GM12878 (cell line): ENCODE measurements around the gene THTPA. TPM values are rescaled to one million over a fixed set of nuclear protein-coding genes. Genes with fewer than 3 reads are reported as not detected.

ENCODE experiments used
- ATAC-seq: fragments of 200-7000 bp; cut with Tn5 transposase; 3 replicates; pipeline ENCODE4 v1.9.1; 2020; ENCODE audit warnings: mild to moderate bottlenecking, moderate library complexity
- BruUV-seq: library from RNA; stranded (reverse); fragments of 400-500 nt; replicated peaks from 2 replicates; lab custom pipeline; 2021; lab: Mats Ljungman, UMichigan
- CTCF ChIA-PET: fragments of 300-600 bp; sonication (Branson Sonifier 250); formaldehyde crosslinking; extraction: SDS; loops from one replicate; lab custom pipeline; 2021; ENCODE audit warnings: inconsistent platforms; lab: Yijun Ruan, JAX
- POLR2A ChIA-PET: fragments of 350-600 bp; formaldehyde crosslinking; extraction: SDS; loops from one replicate; lab custom pipeline; 2021; ENCODE audit warnings: inconsistent platforms; lab: Charles Lee
- RAD21 ChIA-PET: fragments of 300-600 bp; sonication (Branson Sonifier 250); formaldehyde crosslinking; loops from one replicate; lab custom pipeline; 2023; ENCODE audit warnings: antibody characterized with exemption; ENCODE audit not compliant: unreplicated experiment; lab: Charles Lee
- SMC1A ChIA-PET: fragments of 300-600 bp; sonication (Branson Sonifier 250); formaldehyde crosslinking; loops from one replicate; lab custom pipeline; 2023; ENCODE audit not compliant: unreplicated experiment, uncharacterized antibody; lab: Charles Lee
- DNase-seq: peaks from one replicate; pipeline ENCODE4 v3.0.0-alpha.2; 2011; ENCODE audit warnings: low read depth, low spot score
- FAIRE-seq: peaks from 3 replicates; lab custom pipeline; 2011; peaks lifted over from hg19 to GRCh38; lab: Jason Lieb, UNC
- H2AFZ ChIP-seq: 2 replicates; pipeline ENCODE4 v1.6.0; 2011; ENCODE audit warnings: low read depth, low read length, control low read depth; ENCODE audit not compliant: control insufficient read depth
- H3K27ac ChIP-seq: 2 replicates; pipeline ENCODE4 v1.5.1; 2011; ENCODE audit warnings: control low read depth; ENCODE audit not compliant: control insufficient read depth, insufficient read depth
- H3K27me3 ChIP-seq, 2 experiments: replicated peaks in 1 of 2; 2 replicates each; pipeline versions ENCODE4 v1.6.0 to v1.6.1; 2011; ENCODE audit warnings: low read length in 1 of 2; ENCODE audit not compliant: control insufficient read depth in 2 of 2, insufficient read depth in 2 of 2
- H3K36me3 ChIP-seq, 2 experiments: 2 replicates each; pipeline ENCODE4 v1.5.1; 2011; ENCODE audit warnings: low read length in 1 of 2; ENCODE audit not compliant: control insufficient read depth in 2 of 2, insufficient read depth in 2 of 2
- H3K4me1 ChIP-seq: 2 replicates; pipeline ENCODE4 v1.6.1; 2011; ENCODE audit warnings: mild to moderate bottlenecking, low read length, moderate library complexity, mixed read lengths; ENCODE audit not compliant: control insufficient read depth, insufficient read depth
- H3K4me2 ChIP-seq: 2 replicates; pipeline ENCODE4 v1.6.0; 2011; ENCODE audit warnings: control low read depth; ENCODE audit not compliant: control insufficient read depth, insufficient read depth
- H3K4me3 ChIP-seq: fragments of 200-600 bp; sonication (generic); 2 replicates; pipeline ENCODE4 v1.5.1; 2016
- H3K79me2 ChIP-seq: 2 replicates; pipeline ENCODE4 v1.6.0; 2011; ENCODE audit warnings: low read length; ENCODE audit not compliant: control insufficient read depth, insufficient read depth
- H3K9ac ChIP-seq: 2 replicates; pipeline ENCODE4 v1.8.0; 2011; ENCODE audit warnings: low read length, control low read depth, mixed read lengths; ENCODE audit not compliant: control insufficient read depth, insufficient read depth
- H3K9me3 ChIP-seq: replicated peaks from 3 replicates; pipeline ENCODE4 v1.5.1; 2011; ENCODE audit warnings: mild to moderate bottlenecking, low read length; ENCODE audit not compliant: control insufficient read depth, insufficient read depth
- H4K20me1 ChIP-seq: 2 replicates; pipeline ENCODE4 v1.6.0; 2011; ENCODE audit not compliant: control insufficient read depth, insufficient read depth
- BMI1 ChIP-seq: fragments of 450-650 bp; IDR thresholded peaks from 2 replicates; pipeline ENCODE4 v1.6.1; 2016; ENCODE audit warnings: mild to moderate bottlenecking, moderate library complexity, borderline replicate concordance
- CEBPB ChIP-seq, 2 experiments: fragments of 150-350 bp in 1 of 2; IDR thresholded peaks; 2 replicates each; pipeline ENCODE4 v1.6.1; 2012 to 2014; ENCODE audit warnings: low read depth in 2 of 2, low read length in 2 of 2, borderline replicate concordance in 1 of 2, inconsistent platforms in 1 of 2
- CREM ChIP-seq: IDR thresholded peaks from 2 replicates; pipeline ENCODE4 v1.6.1; 2014; ENCODE audit warnings: antibody characterized with exemption, low read depth
- HDAC2 ChIP-seq: fragments of 200-600 bp; sonication (generic); IDR thresholded peaks from 2 replicates; pipeline ENCODE4 v1.6.1; 2017
- NR2C1 ChIP-seq: fragments of 450-650 bp; IDR thresholded peaks from 2 replicates; pipeline ENCODE4 v1.6.1; 2017; ENCODE audit warnings: antibody characterized with exemption, mild to moderate bottlenecking, moderate library complexity
- POLR2AphosphoS2 ChIP-seq: IDR thresholded peaks from 2 replicates; pipeline ENCODE4 v1.6.1; 2011; ENCODE audit warnings: low read depth, mild to moderate bottlenecking, low read length, improper control_type of control experiment, moderate library complexity
- RUNX3 ChIP-seq: IDR thresholded peaks from 2 replicates; pipeline ENCODE4 v1.6.1; 2012; ENCODE audit warnings: low read length, inconsistent platforms
- SIX5 ChIP-seq: IDR thresholded peaks from 2 replicates; pipeline ENCODE4 v1.6.1; 2011; ENCODE audit warnings: mild to moderate bottlenecking, low read depth, low read length, moderate library complexity; ENCODE audit not compliant: severe bottlenecking
- SMAD5 ChIP-seq: IDR thresholded peaks from 2 replicates; pipeline ENCODE4 v1.6.1; 2016; ENCODE audit warnings: antibody characterized with exemption, low read depth
- ZBED1 ChIP-seq: IDR thresholded peaks from 2 replicates; pipeline ENCODE4 v1.6.1; 2016; ENCODE audit warnings: borderline replicate concordance
- WGBS: methylation state at CpG from one replicate; pipeline ENCODE4 v1.1.6; 2016; ENCODE audit warnings: low lambda C conversion rate; ENCODE audit not compliant: insufficient replicate concordance, insufficient coverage; ENCODE audit errors: missing lambda C conversion rate; 5-methylcytosine and 5-hydroxymethylcytosine counted together
- in situ Hi-C: fragments of 300-500 bp; cut with MboI; formaldehyde crosslinking; loops from 9 replicates; pipeline ENCODE4 v1.14.3; 2018; ENCODE audit warnings: mixed read lengths
- intact Hi-C: fragments of 100-400 bp; cut with micrococcal nuclease; formaldehyde crosslinking; loops from one replicate; pipeline ENCODE4 v1.14.2; 2022; ENCODE audit not compliant: unreplicated experiment
- polyA plus RNA-seq, 11 experiments: library from polyadenylated mRNA; depleted of rRNA in 4 of 11; unstranded in 6 of 11; stranded (reverse) in 5 of 11; fragments of >200 nt; fragmentation: Nextera tagmentation in 4 of 11; fragmentation: Illumina TruSeq in 1 of 11; extraction: Ambion mirVana in 4 of 11; extraction: Trizol in 1 of 11; gene quantifications; 1 replicate in 1 of 11; 2 replicates in 10 of 11; pipeline versions ENCODE4 v1.2.1 to v1.2.3, GENCODE V29; 2011 to 2016; ENCODE audit warnings: inconsistent platforms in 2 of 11, missing spikeins in 2 of 11, low read depth in 1 of 11
- total RNA-seq, 4 experiments: library from RNA; depleted of rRNA in 3 of 4; stranded (reverse); fragments of >200 nt in 3 of 4; fragmentation: Illumina TruSeq in 1 of 4; extraction: Trizol in 1 of 4; gene quantifications; 2 replicates each; pipeline versions ENCODE4 v1.2.1 to v1.2.3, GENCODE V29; 2013 to 2021
- TF ChIP-seq, protein P1 (sequence below): IDR thresholded peaks from 2 replicates; pipeline ENCODE4 v1.6.1; 2012; ENCODE audit warnings: low read length, inconsistent platforms
- TF ChIP-seq, protein P2 (sequence below): fragments of 450-650 bp; formaldehyde crosslinking; IDR thresholded peaks from 2 replicates; pipeline ENCODE4 v1.4.0; 2022; ENCODE audit warnings: mild to moderate bottlenecking, moderate library complexity
- TF ChIP-seq, protein P3 (sequence below): IDR thresholded peaks from 2 replicates; pipeline ENCODE4 v1.6.1; 2011; ENCODE audit warnings: low read depth, low read length, improper control_type of control experiment, borderline replicate concordance
- TF ChIP-seq, protein P4 (sequence below): fragments of 150-350 bp; IDR thresholded peaks from 2 replicates; pipeline ENCODE4 v1.6.1; 2014; ENCODE audit warnings: mild to moderate bottlenecking, low read depth, low read length

Gene THTPA
- total and polyA plus RNA-seq, 10 of the 15 experiments (the other 5 are each of a cell fraction or from before 2014, with no cell fraction given): 3.1 to 24.9 (median 12.8) TPM

DNA sequence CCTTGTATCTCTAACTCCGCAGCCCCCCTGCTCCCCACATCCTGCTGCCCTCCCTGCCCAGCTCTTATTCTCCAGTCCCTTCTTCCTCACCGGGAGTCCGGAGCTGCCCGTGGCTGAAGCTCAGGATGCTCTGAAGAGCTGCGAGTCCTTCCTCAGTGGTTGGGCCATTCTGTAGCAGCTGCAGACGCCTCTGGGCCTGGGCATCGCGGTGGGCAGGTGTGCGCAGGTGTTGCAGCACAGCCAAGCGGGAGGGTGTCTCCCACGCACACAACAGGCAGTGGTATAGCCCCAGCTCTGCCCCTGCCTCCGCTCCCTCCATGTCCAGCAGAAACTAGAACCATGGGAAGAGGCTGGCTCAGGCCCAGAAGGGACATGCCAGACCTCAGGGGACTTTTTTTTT, 24.7 kb upstream of the THTPA start:
- no peaks in the 10 kb centered on the region for H3K4me1 ChIP-seq
- ChIA-PET SMC1A (no interaction called here), POLR2A (interaction anchor here (0.7 kb wide), 1 partner anchor 1455 kb away, joined by 3 read pairs; no protein-coding TSS in a partner anchor), CTCF (interaction anchor here (1.6 to 1.7 kb wide), 2 partner anchors 9 to 28 kb away, joined by 6 to 11 read pairs; no protein-coding TSS in a partner anchor), RAD21 (no interaction called here)
- ATAC-seq (no peak), FAIRE-seq (no peak), DNase-seq (no peak)
- no peaks in the 10 kb centered on the region for H3K27me3 ChIP-seq
- 84% methylated on average over 12 of the region's 12 CpGs for WGBS
- in situ Hi-C loops (no loop called here), intact Hi-C loops (no loop called here)
- H3K9me3 ChIP-seq: no peaks in the 10 kb centered on the region
- no peak overlapping the region for H3K4me3 ChIP-seq
- no peaks in the 10 kb centered on the region for H4K20me1 ChIP-seq
- no TSS peak for BruUV-seq
- no peak overlapping the region for H3K9ac ChIP-seq
- no peaks in the 10 kb centered on the region for H3K79me2 ChIP-seq
- no peak overlapping the region for H2AFZ ChIP-seq
- no peak for TF ChIP-seq CEBPB (IDR thresholded peaks at IDR 0.05; ENCODE audit: borderline replicate concordance in 1 of 2, low read depth in 2 of 2, low read length in 2 of 2)
- no peak for TF ChIP-seq BMI1
- TF ChIP-seq SIX5: no peak
- TF ChIP-seq, protein P1, sequence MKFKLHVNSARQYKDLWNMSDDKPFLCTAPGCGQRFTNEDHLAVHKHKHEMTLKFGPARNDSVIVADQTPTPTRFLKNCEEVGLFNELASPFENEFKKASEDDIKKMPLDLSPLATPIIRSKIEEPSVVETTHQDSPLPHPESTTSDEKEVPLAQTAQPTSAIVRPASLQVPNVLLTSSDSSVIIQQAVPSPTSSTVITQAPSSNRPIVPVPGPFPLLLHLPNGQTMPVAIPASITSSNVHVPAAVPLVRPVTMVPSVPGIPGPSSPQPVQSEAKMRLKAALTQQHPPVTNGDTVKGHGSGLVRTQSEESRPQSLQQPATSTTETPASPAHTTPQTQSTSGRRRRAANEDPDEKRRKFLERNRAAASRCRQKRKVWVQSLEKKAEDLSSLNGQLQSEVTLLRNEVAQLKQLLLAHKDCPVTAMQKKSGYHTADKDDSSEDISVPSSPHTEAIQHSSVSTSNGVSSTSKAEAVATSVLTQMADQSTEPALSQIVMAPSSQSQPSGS: no peak
- no peak for TF ChIP-seq HDAC2
- no peak for TF ChIP-seq CREM
- TF ChIP-seq NR2C1: no peak
- TF ChIP-seq, protein P2, sequence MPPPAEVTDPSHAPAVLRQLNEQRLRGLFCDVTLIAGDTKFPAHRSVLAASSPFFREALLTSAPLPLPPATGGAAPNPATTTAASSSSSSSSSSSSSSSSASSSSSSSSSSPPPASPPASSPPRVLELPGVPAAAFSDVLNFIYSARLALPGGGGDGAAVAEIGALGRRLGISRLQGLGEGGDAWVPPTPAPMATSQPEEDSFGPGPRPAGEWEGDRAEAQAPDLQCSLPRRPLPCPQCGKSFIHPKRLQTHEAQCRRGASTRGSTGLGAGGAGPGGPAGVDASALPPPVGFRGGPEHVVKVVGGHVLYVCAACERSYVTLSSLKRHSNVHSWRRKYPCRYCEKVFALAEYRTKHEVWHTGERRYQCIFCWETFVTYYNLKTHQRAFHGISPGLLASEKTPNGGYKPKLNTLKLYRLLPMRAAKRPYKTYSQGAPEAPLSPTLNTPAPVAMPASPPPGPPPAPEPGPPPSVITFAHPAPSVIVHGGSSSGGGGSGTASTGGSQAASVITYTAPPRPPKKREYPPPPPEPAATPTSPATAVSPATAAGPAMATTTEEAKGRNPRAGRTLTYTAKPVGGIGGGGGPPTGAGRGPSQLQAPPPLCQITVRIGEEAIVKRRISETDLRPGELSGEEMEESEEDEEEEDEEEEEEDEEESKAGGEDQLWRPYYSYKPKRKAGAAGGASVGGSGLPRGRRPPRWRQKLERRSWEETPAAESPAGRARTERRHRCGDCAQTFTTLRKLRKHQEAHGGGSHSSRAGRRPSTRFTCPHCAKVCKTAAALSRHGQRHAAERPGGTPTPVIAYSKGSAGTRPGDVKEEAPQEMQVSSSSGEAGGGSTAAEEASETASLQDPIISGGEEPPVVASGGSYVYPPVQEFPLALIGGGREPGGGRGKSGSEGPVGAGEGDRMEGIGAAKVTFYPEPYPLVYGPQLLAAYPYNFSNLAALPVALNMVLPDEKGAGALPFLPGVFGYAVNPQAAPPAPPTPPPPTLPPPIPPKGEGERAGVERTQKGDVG (CRISPR knock-in tag): no peak
- TF ChIP-seq, protein P3, sequence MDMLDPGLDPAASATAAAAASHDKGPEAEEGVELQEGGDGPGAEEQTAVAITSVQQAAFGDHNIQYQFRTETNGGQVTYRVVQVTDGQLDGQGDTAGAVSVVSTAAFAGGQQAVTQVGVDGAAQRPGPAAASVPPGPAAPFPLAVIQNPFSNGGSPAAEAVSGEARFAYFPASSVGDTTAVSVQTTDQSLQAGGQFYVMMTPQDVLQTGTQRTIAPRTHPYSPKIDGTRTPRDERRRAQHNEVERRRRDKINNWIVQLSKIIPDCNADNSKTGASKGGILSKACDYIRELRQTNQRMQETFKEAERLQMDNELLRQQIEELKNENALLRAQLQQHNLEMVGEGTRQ: no peak
- TF ChIP-seq, protein P4, sequence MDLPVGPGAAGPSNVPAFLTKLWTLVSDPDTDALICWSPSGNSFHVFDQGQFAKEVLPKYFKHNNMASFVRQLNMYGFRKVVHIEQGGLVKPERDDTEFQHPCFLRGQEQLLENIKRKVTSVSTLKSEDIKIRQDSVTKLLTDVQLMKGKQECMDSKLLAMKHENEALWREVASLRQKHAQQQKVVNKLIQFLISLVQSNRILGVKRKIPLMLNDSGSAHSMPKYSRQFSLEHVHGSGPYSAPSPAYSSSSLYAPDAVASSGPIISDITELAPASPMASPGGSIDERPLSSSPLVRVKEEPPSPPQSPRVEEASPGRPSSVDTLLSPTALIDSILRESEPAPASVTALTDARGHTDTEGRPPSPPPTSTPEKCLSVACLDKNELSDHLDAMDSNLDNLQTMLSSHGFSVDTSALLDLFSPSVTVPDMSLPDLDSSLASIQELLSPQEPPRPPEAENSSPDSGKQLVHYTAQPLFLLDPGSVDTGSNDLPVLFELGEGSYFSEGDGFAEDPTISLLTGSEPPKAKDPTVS: no peak
- TF ChIP-seq RUNX3: no peak
- no peak for TF ChIP-seq ZBED1
- TF ChIP-seq SMAD5: no peak
- no peak for TF ChIP-seq POLR2AphosphoS2
- H3K4me2 ChIP-seq: no peak overlapping the region
- no peaks in the 10 kb centered on the region; a peak in 1 of 4 replicates for H3K36me3 ChIP-seq
- no peak overlapping the region for H3K27ac ChIP-seq
